Endothelial cell (in vitro differentiated cells): Measurements from ENCODE around the gene VWA7. TPM values are rescaled to one million over a fixed set of nuclear protein-coding genes. Genes with fewer than 3 reads are reported as not detected.
"Not testable (repeated sequence)": the region's sequence is repeated elsewhere in the genome, so short reads cannot be mapped to it uniquely, and the experiment has no call there.

Experiments
- DNase-seq: peaks from one replicate; pipeline ENCODE4 v3.0.0; 2021; ENCODE audit warnings: low spot score
- H3K27ac Mint-ChIP-seq: one replicate; pipeline ENCODE4 v1.8.0; 2021; ENCODE audit warnings: mixed read lengths, inconsistent platforms; ENCODE audit not compliant: unreplicated experiment
- H3K27me3 Mint-ChIP-seq: one replicate; pipeline ENCODE4 v1.8.0; 2021; ENCODE audit warnings: mild to moderate bottlenecking, moderate library complexity, mixed read lengths, inconsistent platforms; ENCODE audit not compliant: unreplicated experiment
- H3K36me3 Mint-ChIP-seq: one replicate; pipeline ENCODE4 v1.8.0; 2021; ENCODE audit warnings: mild to moderate bottlenecking, low read depth, mixed read lengths, inconsistent platforms; ENCODE audit not compliant: unreplicated experiment
- H3K4me1 Mint-ChIP-seq: one replicate; pipeline ENCODE4 v1.8.0; 2021; ENCODE audit warnings: mild to moderate bottlenecking, mixed read lengths, inconsistent platforms; ENCODE audit not compliant: unreplicated experiment
- H3K4me3 Mint-ChIP-seq: one replicate; pipeline ENCODE4 v1.8.0; 2021; ENCODE audit warnings: mild to moderate bottlenecking, mixed read lengths, inconsistent platforms; ENCODE audit not compliant: unreplicated experiment
- H3K9me3 Mint-ChIP-seq: one replicate; pipeline ENCODE4 v1.8.0; 2021; ENCODE audit warnings: mixed read lengths, inconsistent platforms; ENCODE audit not compliant: unreplicated experiment
- CTCF ChIP-seq: fragments of 200-600 bp; sonication (generic); IDR thresholded peaks from one replicate; pipeline ENCODE4 v1.5.0; 2021; ENCODE audit warnings: antibody characterized with exemption; ENCODE audit not compliant: unreplicated experiment
- total RNA-seq: library from RNA; stranded (reverse); fragmentation: NEBNext Ultra II Directional; extraction: Animal tissue kit (Norgen Biotek cat#: 25700); gene quantifications from one replicate; pipeline ENCODE4 v1.2.1, GENCODE V29; 2021; ENCODE audit not compliant: unreplicated experiment

The VWA7 gene
- total RNA-seq, 1 donor from 2014 or later, result 0.74 TPM

- Mint-ChIP-seq H3K27ac (peak overlapping the region; percentile 64), H3K4me3 (peak overlapping the region; percentile 92), H3K27me3 (peaks cover 2% of the 10 kb centered on the region), H3K9me3 (no peaks in the 10 kb centered on the region), H3K4me1 (peaks cover 32% of the 10 kb centered on the region), H3K36me3 (no peaks in the 10 kb centered on the region)
- TF ChIP-seq CTCF, result no peak
- peak; percentile 51 for DNase-seq
These were observed 44.3 kb upstream of the VWA7 start for GRCh38 chr6:31821301-31822035.

- not testable (repeated sequence) for H3K9me3 Mint-ChIP-seq, H3K4me3 Mint-ChIP-seq, H3K27ac Mint-ChIP-seq, DNase-seq, H3K27me3 Mint-ChIP-seq, H3K36me3 Mint-ChIP-seq
- peaks cover 27% of the 10 kb centered on the region for H3K4me1 Mint-ChIP-seq
These were observed 43.3 kb upstream of the VWA7 start for GRCh38 chr6:31820399-31820798.

GRCh38 chr6:31819871-31820299, 42.8 kb upstream of the VWA7 start:
- peak overlapping the region; percentile 19 for H3K4me3 Mint-ChIP-seq
- TF ChIP-seq CTCF, result no peak
- H3K36me3 Mint-ChIP-seq, result no peaks in the 10 kb centered on the region
- no peaks in the 10 kb centered on the region for H3K9me3 Mint-ChIP-seq
- H3K4me1 Mint-ChIP-seq, result peaks cover 22% of the 10 kb centered on the region
- no peak for DNase-seq
- H3K27me3 Mint-ChIP-seq, result peaks cover 4% of the 10 kb centered on the region
- H3K27ac Mint-ChIP-seq, result no peak overlapping the region

- H3K27me3 Mint-ChIP-seq, H3K27ac Mint-ChIP-seq, H3K9me3 Mint-ChIP-seq, H3K36me3 Mint-ChIP-seq, DNase-seq: not testable (repeated sequence)
- H3K4me3 Mint-ChIP-seq, result peak overlapping the region; percentile 56
- H3K4me1 Mint-ChIP-seq, result peaks cover 20% of the 10 kb centered on the region
These were observed 40.9 kb upstream of the VWA7 start for GRCh38 chr6:31817929-31818511.

GRCh38 chr6:31817133-31817928, 40.2 kb upstream of the VWA7 start:
- H3K9me3 Mint-ChIP-seq, H3K27ac Mint-ChIP-seq, H3K36me3 Mint-ChIP-seq, H3K27me3 Mint-ChIP-seq, DNase-seq: not testable (repeated sequence)
- Mint-ChIP-seq H3K4me3 (peak overlapping the region; percentile 56), H3K4me1 (peaks cover 15% of the 10 kb centered on the region)

- H3K4me3 Mint-ChIP-seq, result peak within 1 kb of the TSS; percentile 85
- H3K36me3 Mint-ChIP-seq, result no peaks in the 10 kb centered on the region
- H3K27ac Mint-ChIP-seq, result peak within 1 kb of the TSS; percentile 96
- peaks cover 7% of the 10 kb centered on the region for H3K27me3 Mint-ChIP-seq
- peaks cover 11% of the 10 kb centered on the region for H3K4me1 Mint-ChIP-seq
- no peaks in the 10 kb centered on the region for H3K9me3 Mint-ChIP-seq
- DNase-seq, result peak; percentile 84
- TF ChIP-seq CTCF, result no peak
These were observed 38.1 kb upstream of the VWA7 start, which contains the start of the genes HSPA1A and HSPA1L for GRCh38 chr6:31815025-31815838. HSPA1A (plus strand) TSS chr6:31815543; CDS start chr6:31815757, 214 bp downstream. HSPA1L (minus strand) TSS chr6:31815283; CDS start chr6:31811972, 3,311 bp downstream.
